SK-N-SH (cell line): ENCODE results near the gene FBXW8.

Source experiments
- CTCF ChIP-seq: fragments of 200-600 bp; sonication (generic); IDR thresholded peaks from 2 replicates; pipeline ENCODE4 v1.6.1; 2017; ENCODE audit warnings: antibody characterized with exemption, mild to moderate bottlenecking, moderate library complexity
- EP300 ChIP-seq, 2 experiments: IDR thresholded peaks; 2 replicates each; pipeline versions ENCODE4 v1.4.0 to v1.6.1; 2012; ENCODE audit warnings: borderline replicate concordance in 1 of 2, low read depth in 1 of 2, low read length in 1 of 2
- FOXM1 ChIP-seq: IDR thresholded peaks from 2 replicates; pipeline ENCODE4 v1.4.0; 2012; ENCODE audit warnings: low read depth, mild to moderate bottlenecking
- GABPA ChIP-seq: IDR thresholded peaks from 2 replicates; pipeline ENCODE4 v1.4.0; 2012; ENCODE audit warnings: low read depth, mild to moderate bottlenecking
- JUND ChIP-seq: IDR thresholded peaks from 2 replicates; pipeline ENCODE4 v1.4.0; 2012
- NFIC ChIP-seq: IDR thresholded peaks from 2 replicates; pipeline ENCODE4 v1.4.0; 2012; ENCODE audit warnings: borderline replicate concordance
- PBX3 ChIP-seq: IDR thresholded peaks from 2 replicates; pipeline ENCODE4; 2012
- RFX5 ChIP-seq: IDR thresholded peaks from 2 replicates; pipeline ENCODE4 v1.6.1; 2012; ENCODE audit warnings: mild to moderate bottlenecking, improper control_type of control experiment, low read length
- SIN3A ChIP-seq: IDR thresholded peaks from 2 replicates; pipeline ENCODE4 v1.6.1; 2012; ENCODE audit warnings: low read depth, mild to moderate bottlenecking, low read length, moderate library complexity, borderline replicate concordance
- SMC3 ChIP-seq: IDR thresholded peaks from 2 replicates; pipeline ENCODE4 v1.6.1; 2012; ENCODE audit warnings: low read depth, low read length, improper control_type of control experiment
- TAF1 ChIP-seq: IDR thresholded peaks from 2 replicates; pipeline ENCODE4 v1.6.1; 2012; ENCODE audit warnings: low read depth, mild to moderate bottlenecking, low read length, moderate library complexity, borderline replicate concordance
- TF ChIP-seq, protein P1 (sequence below): fragments of 150-350 bp; IDR thresholded peaks from 2 replicates; pipeline ENCODE4 v1.6.1; 2017; ENCODE audit warnings: antibody characterized with exemption, low read length, low read depth, borderline replicate concordance
- TF ChIP-seq, protein P2 (sequence below): IDR thresholded peaks from 2 replicates; pipeline ENCODE4 v1.4.0; 2012; ENCODE audit warnings: low read depth, borderline replicate concordance

DNA sequence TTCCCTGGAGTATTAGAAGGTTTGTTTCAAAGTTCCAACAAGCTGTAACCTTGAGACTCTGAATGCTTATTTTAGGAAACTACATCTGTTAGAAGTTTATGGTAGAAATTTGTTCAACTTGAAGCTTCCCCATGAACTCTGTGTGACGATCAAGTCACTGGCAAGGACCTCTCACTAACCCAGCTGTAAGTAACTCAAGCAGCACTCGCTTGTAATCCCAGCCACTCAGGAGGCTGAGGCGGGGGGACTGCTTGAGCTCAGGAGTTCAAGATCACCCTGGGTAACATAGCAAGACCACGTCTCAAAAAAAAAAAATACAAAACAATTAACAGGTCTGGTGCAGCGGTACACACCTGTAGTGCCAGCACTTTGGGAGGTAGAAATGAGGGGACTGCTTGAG is 162.9 kb downstream of the FBXW8 start:
- no peak for TF ChIP-seq CTCF
- no peak for TF ChIP-seq JUND
- no peak for TF ChIP-seq SIN3A
- TF ChIP-seq, protein P1, sequence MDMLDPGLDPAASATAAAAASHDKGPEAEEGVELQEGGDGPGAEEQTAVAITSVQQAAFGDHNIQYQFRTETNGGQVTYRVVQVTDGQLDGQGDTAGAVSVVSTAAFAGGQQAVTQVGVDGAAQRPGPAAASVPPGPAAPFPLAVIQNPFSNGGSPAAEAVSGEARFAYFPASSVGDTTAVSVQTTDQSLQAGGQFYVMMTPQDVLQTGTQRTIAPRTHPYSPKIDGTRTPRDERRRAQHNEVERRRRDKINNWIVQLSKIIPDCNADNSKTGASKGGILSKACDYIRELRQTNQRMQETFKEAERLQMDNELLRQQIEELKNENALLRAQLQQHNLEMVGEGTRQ = no peak
- no peak for TF ChIP-seq FOXM1
- TF ChIP-seq EP300 (IDR thresholded peaks at IDR 0.05; ENCODE audit: borderline replicate concordance in 1 of 2, low read depth in 1 of 2, low read length in 1 of 2) = no peak
- TF ChIP-seq, protein P2, sequence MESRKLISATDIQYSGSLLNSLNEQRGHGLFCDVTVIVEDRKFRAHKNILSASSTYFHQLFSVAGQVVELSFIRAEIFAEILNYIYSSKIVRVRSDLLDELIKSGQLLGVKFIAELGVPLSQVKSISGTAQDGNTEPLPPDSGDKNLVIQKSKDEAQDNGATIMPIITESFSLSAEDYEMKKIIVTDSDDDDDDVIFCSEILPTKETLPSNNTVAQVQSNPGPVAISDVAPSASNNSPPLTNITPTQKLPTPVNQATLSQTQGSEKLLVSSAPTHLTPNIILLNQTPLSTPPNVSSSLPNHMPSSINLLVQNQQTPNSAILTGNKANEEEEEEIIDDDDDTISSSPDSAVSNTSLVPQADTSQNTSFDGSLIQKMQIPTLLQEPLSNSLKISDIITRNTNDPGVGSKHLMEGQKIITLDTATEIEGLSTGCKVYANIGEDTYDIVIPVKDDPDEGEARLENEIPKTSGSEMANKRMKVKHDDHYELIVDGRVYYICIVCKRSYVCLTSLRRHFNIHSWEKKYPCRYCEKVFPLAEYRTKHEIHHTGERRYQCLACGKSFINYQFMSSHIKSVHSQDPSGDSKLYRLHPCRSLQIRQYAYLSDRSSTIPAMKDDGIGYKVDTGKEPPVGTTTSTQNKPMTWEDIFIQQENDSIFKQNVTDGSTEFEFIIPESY = no peak
- no peak for TF ChIP-seq TAF1
- no peak for TF ChIP-seq GABPA
- TF ChIP-seq SMC3 = no peak
- no peak for TF ChIP-seq NFIC
- TF ChIP-seq PBX3 = no peak
- TF ChIP-seq RFX5 = no peak
